ES-I3 (cell line): ENCODE results near the gene RFWD3.
"Not testable (repeated sequence)": the region's sequence is repeated elsewhere in the genome, so short reads cannot be mapped to it uniquely, and the experiment has no call there.

Experiments
- H3K36me3 ChIP-seq: 2 replicates; pipeline ENCODE4 v1.6.1; 2013; ENCODE audit warnings: mild to moderate bottlenecking, low read length, control low read depth, moderate library complexity; ENCODE audit not compliant: insufficient read depth
- H3K4me1 ChIP-seq: 2 replicates; pipeline ENCODE4 v1.6.1; 2013; ENCODE audit warnings: mild to moderate bottlenecking, control low read depth, low read length; ENCODE audit not compliant: insufficient read depth
- H3K9ac ChIP-seq: 2 replicates; pipeline ENCODE4 v1.6.1; 2013; ENCODE audit warnings: low read depth, mild to moderate bottlenecking, low read length, moderate library complexity
- H3K9me3 ChIP-seq: 2 replicates; pipeline ENCODE4 v1.6.1; 2013; ENCODE audit warnings: mild to moderate bottlenecking, low read length, moderate library complexity; ENCODE audit not compliant: control insufficient read depth, insufficient read depth

RFWD3 gene

GRCh38 chr16:74691093-74691855 lies 24.6 kb upstream of the RFWD3 start:
- Histone ChIP-seq H3K9me3 (no peaks in the 10 kb centered on the region), H3K4me1 (no peaks in the 10 kb centered on the region), H3K36me3 (no peaks in the 10 kb centered on the region), H3K9ac (no peak overlapping the region)

GRCh38 chr16:74682556-74682955 lies 15.9 kb upstream of the RFWD3 start:
- Histone ChIP-seq H3K9me3 (no peaks in the 10 kb centered on the region), H3K4me1 (peaks cover 6% of the 10 kb centered on the region), H3K9ac (no peak overlapping the region), H3K36me3 (no peaks in the 10 kb centered on the region)

- Histone ChIP-seq H3K9ac (no peak overlapping the region), H3K36me3 (no peaks in the 10 kb centered on the region), H3K9me3 (no peaks in the 10 kb centered on the region), H3K4me1 (peaks cover 6% of the 10 kb centered on the region)
Measured at GRCh38 chr16:74680681-74681080, 14.0 kb upstream of the RFWD3 start.

- Histone ChIP-seq H3K36me3 (no peaks in the 10 kb centered on the region; the same call in 1 of the 2 replicates), H3K9me3 (no peaks in the 10 kb centered on the region), H3K9ac (no peak overlapping the region), H3K4me1 (peaks cover 6% of the 10 kb centered on the region)
Measured at GRCh38 chr16:74679983-74680382, 13.3 kb upstream of the RFWD3 start.

GRCh38 chr16:74677868-74678267 lies 11.2 kb upstream of the RFWD3 start:
- Histone ChIP-seq H3K36me3 (no peaks in the 10 kb centered on the region; the same call in 1 of the 2 replicates), H3K4me1 (peaks cover 6% of the 10 kb centered on the region), H3K9ac (no peak overlapping the region), H3K9me3 (no peaks in the 10 kb centered on the region)

GRCh38 chr16:74673876-74674275 lies 7.2 kb upstream of the RFWD3 start:
- no peaks in the 10 kb centered on the region; the same call in 1 of the 2 replicates for H3K36me3 ChIP-seq
- no peaks in the 10 kb centered on the region for H3K4me1 ChIP-seq
- no peak overlapping the region for H3K9ac ChIP-seq
- no peaks in the 10 kb centered on the region for H3K9me3 ChIP-seq

- H3K36me3 ChIP-seq, H3K9me3 ChIP-seq, H3K4me1 ChIP-seq, H3K9ac ChIP-seq: not testable (repeated sequence)
Measured at GRCh38 chr16:74668877-74669276, 2.2 kb upstream of the RFWD3 start.

GRCh38 chr16:74667255-74667700 lies 601 bp upstream of the RFWD3 start:
- Histone ChIP-seq H3K9me3 (no peaks in the 10 kb centered on the region), H3K4me1 (no peaks in the 10 kb centered on the region), H3K36me3 (peaks cover 21% of the 10 kb centered on the region), H3K9ac (peak overlapping the region; percentile 99)

- Histone ChIP-seq H3K9ac (peak overlapping the region; percentile 99), H3K36me3 (peaks cover 23% of the 10 kb centered on the region), H3K9me3 (no peaks in the 10 kb centered on the region), H3K4me1 (no peaks in the 10 kb centered on the region)
Measured at GRCh38 chr16:74666010-74666421, 661 bp downstream of the RFWD3 start.

GRCh38 chr16:74661064-74661463 lies 5.6 kb downstream of the RFWD3 start:
- H3K4me1 ChIP-seq, result no peaks in the 10 kb centered on the region; the same call in 1 of the 2 replicates
- peaks cover 52% of the 10 kb centered on the region for H3K36me3 ChIP-seq
- no peak overlapping the region for H3K9ac ChIP-seq
- H3K9me3 ChIP-seq, result no peaks in the 10 kb centered on the region

GRCh38 chr16:74660383-74660782 lies 6.3 kb downstream of the RFWD3 start:
- Histone ChIP-seq H3K4me1 (no peaks in the 10 kb centered on the region; the same call in 1 of the 2 replicates), H3K36me3 (peaks cover 50% of the 10 kb centered on the region)

GRCh38 chr16:74659041-74659440 lies 7.6 kb downstream of the RFWD3 start:
- H3K4me1 ChIP-seq, result peaks cover 4% of the 10 kb centered on the region

More at GRCh38 chr16:74660383-74660782, 6.3 kb downstream of the RFWD3 start:
- Histone ChIP-seq H3K9me3 (no peaks in the 10 kb centered on the region), H3K9ac (no peak overlapping the region)

GRCh38 chr16:74657870-74658642 lies 8.6 kb downstream of the RFWD3 start:
- Histone ChIP-seq H3K36me3 (peaks cover 38% of the 10 kb centered on the region), H3K9ac (no peak overlapping the region), H3K9me3 (no peaks in the 10 kb centered on the region), H3K4me1 (peaks cover 4% of the 10 kb centered on the region)

More at GRCh38 chr16:74659041-74659440, 7.6 kb downstream of the RFWD3 start:
- Histone ChIP-seq H3K9me3 (no peaks in the 10 kb centered on the region), H3K9ac (no peak overlapping the region), H3K36me3 (peaks cover 48% of the 10 kb centered on the region)

GRCh38 chr16:74654536-74655050 lies 12.1 kb downstream of the RFWD3 start:
- Histone ChIP-seq H3K4me1 (peaks cover 4% of the 10 kb centered on the region), H3K36me3 (peaks cover 29% of the 10 kb centered on the region), H3K9ac (no peak overlapping the region), H3K9me3 (no peaks in the 10 kb centered on the region)
